NCI-H1105 (cell line): ENCODE measurements around the gene MAMDC2.

ENCODE experiments used
- DNase-seq: peaks from one replicate; lab custom pipeline; 2025; lab: John Stamatoyannopoulos, UW

The MAMDC2 gene

GRCh38 chr9:70260606-70261005, 217.0 kb downstream of the MAMDC2 start:
- DNase-seq: no peak

- DNase-seq: no peak
Observed at GRCh38 chr9:70261131-70261870, 217.7 kb downstream of the MAMDC2 start.

DNA sequence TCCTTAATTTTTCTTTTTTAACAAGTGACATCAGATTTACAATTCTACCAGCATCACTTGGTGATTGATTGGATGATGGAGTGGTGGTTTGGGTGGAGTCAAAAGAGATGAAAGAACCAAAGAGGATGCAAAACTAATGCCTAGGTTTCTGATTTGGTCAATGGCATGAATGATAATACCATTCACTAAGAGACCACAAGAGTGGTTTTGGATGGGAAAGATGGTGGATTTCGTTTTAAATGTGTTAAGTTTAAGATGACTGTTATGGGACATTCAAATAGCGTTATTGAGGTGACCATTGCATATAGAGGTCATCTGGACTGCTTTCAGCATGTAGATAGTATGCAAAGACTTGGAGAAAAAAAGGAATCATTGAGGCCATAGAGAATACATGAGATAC, 218.7 kb downstream of the MAMDC2 start:
- no peak for DNase-seq

DNA sequence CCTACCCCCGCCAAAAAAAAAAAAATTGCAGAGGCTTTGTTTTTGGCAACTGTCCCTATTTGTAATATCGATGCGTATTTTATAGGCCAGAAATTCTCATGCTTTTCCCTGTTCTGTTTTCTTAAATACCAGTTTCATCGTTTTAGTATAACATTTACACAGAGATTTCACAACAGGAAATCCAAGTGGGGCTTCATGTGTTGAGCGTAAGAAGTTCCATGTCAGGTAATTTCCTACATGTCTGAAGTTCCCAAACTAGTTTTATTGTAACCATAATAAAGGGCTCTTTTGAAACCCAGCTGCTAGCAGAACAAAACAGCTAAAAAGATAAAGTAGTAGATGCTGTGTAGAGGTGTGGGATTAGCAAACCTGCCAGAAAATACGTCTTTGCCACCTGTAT, 219.3 kb downstream of the MAMDC2 start:
- DNase-seq: no peak

DNA sequence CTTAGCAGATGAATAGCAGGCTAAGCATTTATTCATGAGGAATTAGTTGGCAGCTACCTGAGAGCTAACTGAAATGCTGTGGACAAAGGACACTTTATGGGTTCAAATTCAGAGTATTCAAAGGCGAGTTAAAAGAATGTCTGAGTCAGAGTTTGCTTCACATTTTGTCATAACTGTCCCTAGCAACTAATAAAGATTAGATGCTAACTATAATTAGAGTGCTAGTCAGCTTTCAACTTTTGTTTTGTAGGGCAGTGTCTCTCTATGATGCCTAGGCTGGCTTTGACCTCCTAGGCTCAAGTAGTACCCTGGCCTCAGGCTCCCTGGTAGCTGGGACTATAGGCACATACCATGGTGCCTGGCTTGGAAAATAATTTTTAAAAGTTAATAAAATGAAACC, 219.8 kb downstream of the MAMDC2 start:
- DNase-seq: no peak
